ENCODE measurements around the gene SH2B2. TPM values are rescaled to one million over a fixed set of nuclear protein-coding genes. Genes with fewer than 3 reads are reported as not detected.
"Not testable (repeated sequence)": the region's sequence is repeated elsewhere in the genome, so short reads cannot be mapped to it uniquely, and the experiment has no call there.

SH2B2 gene
- total and polyA plus RNA-seq, 2 donors (not counting 3 experiments of a cell fraction or from before 2014, with no cell fraction given) = 0.69 to 0.73 TPM

DNA sequence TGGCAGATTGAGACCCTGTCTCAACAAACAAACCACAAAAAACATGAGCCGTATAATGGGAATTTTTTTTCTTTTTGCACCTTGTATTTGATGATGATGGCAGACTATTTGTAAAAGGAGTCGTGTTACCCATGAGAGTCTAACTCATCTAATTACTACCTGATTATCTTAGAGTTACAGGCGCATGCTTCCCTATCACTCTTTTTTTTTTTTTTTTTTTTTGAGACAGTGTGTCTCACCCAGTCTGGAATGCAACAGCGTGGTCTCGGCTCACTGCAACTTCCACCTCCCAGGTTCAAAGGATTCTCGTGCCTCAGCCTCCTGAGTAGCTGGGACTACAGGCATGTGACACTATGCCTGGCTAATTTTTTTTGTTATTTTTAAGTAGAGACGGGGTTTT lies 78.7 kb downstream of the SH2B2 start:
- intact Hi-C loops (cut with micrococcal nuclease); H3K9ac ChIP-seq (replicated peaks; ENCODE audit: extremely low read depth, insufficient read depth, low read length); H3K9me3 ChIP-seq (replicated peaks; ENCODE audit: control insufficient read depth, insufficient read depth, low read length); dilution Hi-C loops (cut with MboI; ENCODE audit: extremely low pct_ligation_motif_present, low sequenced_read_pairs); H4K20me1 ChIP-seq (replicated peaks; ENCODE audit: control insufficient read depth, extremely low read depth, insufficient read depth, low read length); FAIRE-seq; H3K36me3 ChIP-seq (ENCODE audit: control insufficient read depth in 2 of 2, extremely low read depth in 1 of 2, insufficient read depth in 2 of 2, low read length in 2 of 2); H3K4me1 ChIP-seq (ENCODE audit: control insufficient read depth, extremely low read depth, insufficient read depth, low read length); CTCF ChIA-PET; H3K27me3 ChIP-seq (ENCODE audit: control insufficient read depth in 2 of 2, insufficient read depth in 2 of 2, low read length in 2 of 2); H3K4me2 ChIP-seq (ENCODE audit: insufficient read depth, low read length); H3K79me2 ChIP-seq (ENCODE audit: control insufficient read depth, insufficient read depth, low read length); H3K27ac ChIP-seq (ENCODE audit: insufficient read depth, low read depth, low read length); DNase-seq (ENCODE audit: low read depth, low spot score); POLR2A ChIA-PET; BruUV-seq (replicated peaks); H3K4me3 ChIP-seq (replicated peaks in 1 of 3; ENCODE audit: insufficient read depth in 1 of 3, low read depth in 1 of 3, low read length in 3 of 3); H3K9me1 ChIP-seq (replicated peaks; ENCODE audit: control insufficient read depth, extremely low read depth, insufficient read depth, low read length); H2AFZ ChIP-seq (ENCODE audit: low read depth, low read length): not testable (repeated sequence)

DNA sequence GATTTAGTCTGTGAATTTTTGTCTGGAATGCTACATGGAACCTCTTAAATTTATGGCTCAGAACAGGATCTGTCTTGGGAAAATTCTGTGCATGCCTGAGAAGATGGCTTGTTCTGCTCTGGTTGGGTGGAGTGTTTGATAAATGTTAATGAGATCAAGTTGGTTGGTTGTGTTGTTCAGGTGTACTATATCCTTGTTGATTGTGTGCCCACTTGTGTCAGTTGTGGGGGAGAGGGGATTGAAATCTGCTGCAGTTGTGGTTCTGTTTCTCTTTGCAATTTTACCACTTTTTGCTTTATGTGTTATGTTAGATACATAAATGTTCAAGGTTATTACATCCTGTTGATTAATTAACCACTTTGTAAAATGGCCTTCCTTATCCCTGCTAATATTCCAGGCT lies 83.4 kb downstream of the SH2B2 start:
- H3K27ac ChIP-seq (ENCODE audit: insufficient read depth, low read depth, low read length); H4K20me1 ChIP-seq (replicated peaks; ENCODE audit: control insufficient read depth, extremely low read depth, insufficient read depth, low read length); POLR2A ChIA-PET; H3K4me1 ChIP-seq (ENCODE audit: control insufficient read depth, extremely low read depth, insufficient read depth, low read length); BruUV-seq (replicated peaks); H3K36me3 ChIP-seq (ENCODE audit: control insufficient read depth in 2 of 2, extremely low read depth in 1 of 2, insufficient read depth in 2 of 2, low read length in 2 of 2); intact Hi-C loops (cut with micrococcal nuclease); H2AFZ ChIP-seq (ENCODE audit: low read depth, low read length); H3K9ac ChIP-seq (replicated peaks; ENCODE audit: extremely low read depth, insufficient read depth, low read length); H3K9me3 ChIP-seq (replicated peaks; ENCODE audit: control insufficient read depth, insufficient read depth, low read length); H3K9me1 ChIP-seq (replicated peaks; ENCODE audit: control insufficient read depth, extremely low read depth, insufficient read depth, low read length); H3K4me2 ChIP-seq (ENCODE audit: insufficient read depth, low read length); H3K79me2 ChIP-seq (ENCODE audit: control insufficient read depth, insufficient read depth, low read length); DNase-seq (ENCODE audit: low read depth, low spot score); H3K27me3 ChIP-seq (ENCODE audit: control insufficient read depth in 2 of 2, insufficient read depth in 2 of 2, low read length in 2 of 2); CTCF ChIA-PET; dilution Hi-C loops (cut with MboI; ENCODE audit: extremely low pct_ligation_motif_present, low sequenced_read_pairs); H3K4me3 ChIP-seq (replicated peaks in 1 of 3; ENCODE audit: insufficient read depth in 1 of 3, low read depth in 1 of 3, low read length in 3 of 3); FAIRE-seq: not testable (repeated sequence)

Small RNAs within 50 kb of the gene (microRNA-seq; reads per million reads assigned to microRNA genes)
- gene MIR4285 (ENCODE audit: borderline number of aligned reads, borderline replicate concordance) = not detected

Small RNAs within 50 kb of the gene (small RNA-seq; reads per million reads assigned to genes)
- gene AC005088.1 (ENCODE audit: insufficient read depth, insufficient read length, low read depth, low replicate concordance) (not detected), gene MIR4285 (ENCODE audit: insufficient read depth, insufficient read length, low read depth, low replicate concordance) (not detected), gene RF00019 (ENCODE audit: insufficient read depth, insufficient read length, low read depth, low replicate concordance) (not detected)

Other genes starting within 250 kb of the SH2B2 start
- gene SPDYE6, start 69.6 kb downstream of the SH2B2 start, total RNA-seq = not detected in 2 replicates
- not detected in 2 replicates for gene SPDYE6, start 69.6 kb downstream of the SH2B2 start, polyA plus RNA-seq
- gene PRKRIP1, start 109.5 kb downstream of the SH2B2 start, total RNA-seq = 25.7 and 26.1 TPM in 2 replicates
- gene PRKRIP1, start 109.5 kb downstream of the SH2B2 start, polyA plus RNA-seq = 13.1 and 16.1 TPM in 2 replicates
- gene ORAI2, start 146.7 kb downstream of the SH2B2 start, total RNA-seq = 67.4 and 84.1 TPM in 2 replicates
- gene ORAI2, start 146.7 kb downstream of the SH2B2 start, polyA plus RNA-seq = 99.1 and 138 TPM in 2 replicates
- 9.9 and 10.8 TPM in 2 replicates for gene ALKBH4, start 178.0 kb downstream of the SH2B2 start, total RNA-seq
- gene ALKBH4, start 178.0 kb downstream of the SH2B2 start, polyA plus RNA-seq = 5.3 and 7.8 TPM in 2 replicates
- gene LRWD1, start 178.1 kb downstream of the SH2B2 start, total RNA-seq = 22.7 and 25.3 TPM in 2 replicates
- gene LRWD1, start 178.1 kb downstream of the SH2B2 start, polyA plus RNA-seq = 21.7 and 25.4 TPM in 2 replicates
- 48.7 and 48.9 TPM in 2 replicates for gene POLR2J, start 192.1 kb downstream of the SH2B2 start, total RNA-seq
- 93.6 and 114 TPM in 2 replicates for gene POLR2J, start 192.1 kb downstream of the SH2B2 start, polyA plus RNA-seq
- gene RASA4B, start 230.9 kb downstream of the SH2B2 start, total RNA-seq = 5.8 and 9.8 TPM in 2 replicates
- gene RASA4B, start 230.9 kb downstream of the SH2B2 start, polyA plus RNA-seq = 3.2 and 4.7 TPM in 2 replicates

Data from endothelial cell of umbilical vein (primary cell).